Stimulated activated naive CD8-positive, alpha-beta T cell treated with anti-CD3 and anti-CD28 coated beads, Interleukin-15, Interleukin-2, amounts not matched to agents 100 U/mL and 50 U/mL, for 24 hours (primary cell): ENCODE data around the gene CXXC5.

Experiments used
- ATAC-seq: fragments of 150-1000 bp; cut with Tn5 transposase; one replicate; pipeline ENCODE4 v1.10.0; 2021
- DNase-seq: peaks from one replicate; pipeline ENCODE4 v3.0.0; 2021

CXXC5 gene

GRCh38 chr5:139694556-139695177, 46.5 kb downstream of the CXXC5 start:
- no peak for DNase-seq
- ATAC-seq, result no peak

- ATAC-seq, result no peak
- no peak for DNase-seq
These were observed 47.0 kb downstream of the CXXC5 start for GRCh38 chr5:139695178-139695573.

GRCh38 chr5:139696167-139696893, 48.2 kb downstream of the CXXC5 start:
- ATAC-seq (no peak), DNase-seq (no peak)

- DNase-seq (peak; percentile 46), ATAC-seq (peak; percentile 47)
These were observed 48.9 kb downstream of the CXXC5 start for GRCh38 chr5:139696894-139697658.

- ATAC-seq (no peak), DNase-seq (no peak)
These were observed 50.5 kb downstream of the CXXC5 start for GRCh38 chr5:139698490-139699146.

- ATAC-seq, result no peak
These were observed 51.2 kb downstream of the CXXC5 start for GRCh38 chr5:139699351-139699750.

GRCh38 chr5:139700711-139701055, 52.5 kb downstream of the CXXC5 start:
- DNase-seq, result no peak
- no peak for ATAC-seq

More at GRCh38 chr5:139699351-139699750, 51.2 kb downstream of the CXXC5 start:
- DNase-seq, result no peak

- DNase-seq (no peak), ATAC-seq (peak; percentile 11)
These were observed 53.0 kb downstream of the CXXC5 start for GRCh38 chr5:139701056-139701741.

GRCh38 chr5:139702548-139702947, 54.4 kb downstream of the CXXC5 start:
- ATAC-seq, result no peak
- no peak for DNase-seq

GRCh38 chr5:139704748-139705147, 56.6 kb downstream of the CXXC5 start:
- no peak for DNase-seq
- no peak for ATAC-seq

- no peak for DNase-seq
- no peak for ATAC-seq
These were observed 57.0 kb downstream of the CXXC5 start for GRCh38 chr5:139705191-139705590.

- ATAC-seq (no peak), DNase-seq (no peak)
These were observed 57.8 kb downstream of the CXXC5 start for GRCh38 chr5:139705655-139706587.

GRCh38 chr5:139707445-139708003, 59.4 kb downstream of the CXXC5 start:
- DNase-seq (no peak), ATAC-seq (no peak)

- ATAC-seq (no peak), DNase-seq (no peak)
These were observed 60.3 kb downstream of the CXXC5 start for GRCh38 chr5:139708434-139708861.

GRCh38 chr5:139708877-139709581, 60.9 kb downstream of the CXXC5 start:
- no peak for DNase-seq
- no peak for ATAC-seq

GRCh38 chr5:139709582-139710318, 61.6 kb downstream of the CXXC5 start:
- no peak for ATAC-seq
- peak; percentile 36 for DNase-seq

- peak; percentile 61 for DNase-seq
- peak; percentile 29 for ATAC-seq
These were observed 62.3 kb downstream of the CXXC5 start for GRCh38 chr5:139710319-139711066.
